Stimulated activated CD8-positive, alpha-beta memory T cell treated with anti-CD3 and anti-CD28 coated beads, Interleukin-12 subunit alpha, Interleukin-12 subunit beta, amount 100 ng/mL, for 4 hours (primary cell): ENCODE data around the gene PARM1.

Experiments
- DNase-seq: peaks from one replicate; pipeline ENCODE4 v3.0.0-alpha.2; 2020; ENCODE audit warnings: low read depth

PARM1 gene

DNA sequence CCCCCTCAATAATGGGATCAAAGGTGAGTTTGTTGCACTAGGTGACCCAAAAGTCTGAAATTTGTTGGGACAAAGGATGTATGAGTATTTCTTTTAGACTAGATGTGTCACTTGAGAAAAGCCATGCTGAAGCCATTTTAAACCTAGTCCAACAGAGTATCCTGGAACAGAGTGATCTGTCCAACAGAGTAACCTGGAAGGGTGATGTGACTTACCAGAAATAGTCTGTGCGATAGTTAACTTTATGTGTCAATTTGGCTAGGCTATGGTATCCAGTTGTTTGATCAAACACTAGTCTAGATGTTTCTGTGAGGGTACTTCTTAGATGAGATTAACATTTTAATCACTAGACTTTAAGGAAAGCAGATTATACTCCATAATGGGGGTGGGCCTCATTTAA is 154.5 kb downstream of the PARM1 start:
- no peak for DNase-seq

DNA sequence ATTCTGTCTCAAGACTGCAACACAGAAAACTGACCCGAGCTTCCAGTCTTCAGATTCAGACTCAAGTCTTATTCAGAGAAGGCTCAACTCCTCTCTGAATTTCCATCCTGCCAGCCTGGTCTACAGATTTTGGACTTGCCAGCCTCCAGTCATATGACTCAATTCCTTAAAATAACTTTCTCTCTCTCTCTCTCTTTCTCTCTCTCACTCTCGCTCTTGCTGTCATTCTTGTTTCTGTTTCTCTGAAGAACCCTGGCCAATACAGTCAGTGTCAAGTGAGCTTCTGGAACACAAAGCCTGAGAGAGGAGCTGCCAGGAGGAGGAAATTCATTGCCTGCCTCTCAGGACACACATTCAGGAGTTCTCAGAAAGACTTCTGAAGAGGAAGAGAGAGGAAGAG is 154.9 kb downstream of the PARM1 start:
- no peak for DNase-seq

DNA sequence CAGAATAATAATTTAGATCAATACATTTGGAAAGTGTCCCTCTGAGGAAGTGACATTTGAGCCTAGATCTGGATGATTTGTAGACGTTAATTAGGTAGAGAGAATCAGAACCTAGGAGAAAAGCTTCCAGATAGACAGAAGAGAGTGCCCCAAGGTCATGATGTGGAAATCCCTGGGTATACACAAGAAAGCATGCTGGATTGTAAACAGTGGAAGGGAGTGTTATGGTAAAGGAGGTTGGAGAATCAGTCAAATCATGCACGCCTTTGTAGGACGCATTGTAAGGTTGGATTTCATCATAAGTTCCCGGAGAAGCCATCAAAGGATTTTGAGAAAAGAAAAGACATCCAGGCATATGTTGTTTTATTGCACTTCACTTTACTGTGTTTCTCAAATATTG is 156.3 kb downstream of the PARM1 start:
- no peak for DNase-seq

DNA sequence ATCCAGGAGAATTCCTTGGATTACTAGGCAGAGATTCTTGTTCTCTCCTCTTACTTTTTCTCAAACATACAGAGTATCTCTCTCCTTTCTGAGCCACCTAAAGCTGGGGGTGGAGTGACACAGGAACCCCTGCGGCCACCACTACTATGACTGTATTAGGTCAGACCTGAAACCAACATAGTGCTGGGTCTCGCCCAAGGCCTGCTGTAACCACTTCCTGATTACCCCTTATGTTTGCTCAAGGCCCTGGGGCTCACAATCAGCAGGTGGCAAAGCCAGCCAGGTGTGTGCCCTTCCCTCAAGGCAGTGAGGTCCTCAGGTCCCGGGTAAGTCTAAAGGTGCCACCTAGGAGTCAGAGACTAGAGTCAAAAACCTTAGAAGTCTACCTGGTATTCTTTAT is 166.4 kb downstream of the PARM1 start:
- no peak for DNase-seq
